GM18520 (cell line): ENCODE measurements around the gene FRMD6.
"Not testable (repeated sequence)": the region's sequence is repeated elsewhere in the genome, so short reads cannot be mapped to it uniquely, and the experiment has no call there.

ENCODE experiments used
- ATAC-seq: cut with Tn5 transposase; IDR thresholded peaks from one replicate; pipeline ENCODE4 v1.9.1; 2021; ENCODE audit not compliant: unreplicated experiment

Gene FRMD6

GRCh38 chr14:51628238-51628637 lies 23.5 kb upstream of the FRMD6 start:
- no peak for ATAC-seq

DNA sequence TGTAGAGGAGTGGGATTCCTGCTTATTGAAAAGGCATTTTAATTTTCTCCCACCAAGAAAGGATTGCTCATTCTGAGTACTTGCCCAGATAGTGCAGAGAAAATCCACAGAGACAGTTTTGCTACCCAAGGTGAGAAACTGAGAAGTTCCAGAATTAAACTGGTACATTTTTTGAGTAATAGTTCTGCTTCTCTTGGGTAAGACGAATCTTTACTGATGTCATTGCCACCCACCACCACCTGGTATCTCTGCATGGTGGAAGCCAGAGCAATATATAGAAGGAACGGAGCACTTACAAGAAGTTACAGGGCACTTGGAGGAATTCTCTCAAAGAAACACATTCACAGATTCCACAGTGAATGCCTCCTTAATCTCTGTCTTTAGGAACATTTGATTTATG lies 20.7 kb upstream of the FRMD6 start:
- no peak for ATAC-seq

DNA sequence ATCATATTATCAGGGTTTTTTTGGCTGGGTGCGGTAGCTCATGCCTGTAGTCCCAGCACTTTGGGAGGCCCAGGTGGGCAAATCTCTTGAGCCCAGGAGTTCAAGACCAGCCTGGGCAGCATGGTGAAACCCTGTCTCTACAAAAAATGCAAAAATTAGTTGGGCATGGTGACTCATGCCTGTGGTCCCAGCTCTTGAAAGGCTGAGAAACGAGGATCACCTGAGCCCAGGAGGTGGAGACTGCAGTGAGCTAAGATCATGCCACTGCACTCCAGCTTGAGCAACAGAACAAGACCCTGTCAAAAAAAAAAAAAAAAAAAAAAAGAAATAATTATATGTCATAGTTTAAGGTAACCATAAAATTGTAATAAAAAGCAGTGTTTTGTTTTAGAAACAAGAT lies 18.4 kb upstream of the FRMD6 start:
- not testable (repeated sequence) for ATAC-seq

GRCh38 chr14:51636109-51636508 lies 15.6 kb upstream of the FRMD6 start:
- ATAC-seq = no peak

DNA sequence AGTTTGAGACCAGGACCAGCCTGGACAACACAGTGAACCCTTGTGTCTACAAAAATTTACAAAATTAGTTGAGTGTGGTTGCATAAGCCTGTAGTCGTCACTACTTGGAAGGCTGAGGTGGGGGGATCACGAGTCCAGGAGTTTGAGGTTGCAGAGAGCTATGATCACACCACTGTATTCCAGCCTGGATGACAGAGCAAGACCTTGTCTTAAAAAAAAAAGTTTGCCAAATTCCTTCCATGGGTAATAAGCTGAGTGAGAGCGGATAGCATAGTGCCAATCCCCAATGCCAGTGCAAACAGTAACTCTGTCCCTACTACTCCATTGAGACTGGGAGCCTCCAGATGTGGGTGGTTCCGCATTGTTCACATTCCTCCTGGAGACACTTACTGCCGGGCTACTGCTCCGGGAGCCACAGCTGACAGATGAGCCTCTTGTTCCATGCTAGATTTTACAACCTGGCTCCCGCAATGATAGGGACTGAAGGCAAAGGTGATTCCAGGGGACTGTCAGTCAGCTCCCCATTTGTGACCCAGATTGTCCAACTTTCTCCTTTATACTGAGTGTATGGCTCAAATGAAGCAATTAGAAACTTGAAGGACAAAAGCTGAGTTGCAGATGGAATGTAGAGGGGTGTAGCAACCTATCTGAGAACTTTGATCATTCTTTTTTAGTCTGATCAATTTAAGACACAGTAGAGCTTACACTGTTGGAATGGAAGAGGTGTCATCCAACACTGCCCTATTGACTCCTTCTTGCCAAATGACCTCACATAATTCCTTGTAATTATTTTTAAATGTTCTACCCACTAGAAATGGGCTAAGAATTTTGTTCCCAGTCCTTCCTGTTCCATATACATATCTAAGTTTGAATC lies 13.4 kb upstream of the FRMD6 start:
- ATAC-seq = no peak

GRCh38 chr14:51639668-51640316 lies 11.9 kb upstream of the FRMD6 start:
- no peak for ATAC-seq

DNA sequence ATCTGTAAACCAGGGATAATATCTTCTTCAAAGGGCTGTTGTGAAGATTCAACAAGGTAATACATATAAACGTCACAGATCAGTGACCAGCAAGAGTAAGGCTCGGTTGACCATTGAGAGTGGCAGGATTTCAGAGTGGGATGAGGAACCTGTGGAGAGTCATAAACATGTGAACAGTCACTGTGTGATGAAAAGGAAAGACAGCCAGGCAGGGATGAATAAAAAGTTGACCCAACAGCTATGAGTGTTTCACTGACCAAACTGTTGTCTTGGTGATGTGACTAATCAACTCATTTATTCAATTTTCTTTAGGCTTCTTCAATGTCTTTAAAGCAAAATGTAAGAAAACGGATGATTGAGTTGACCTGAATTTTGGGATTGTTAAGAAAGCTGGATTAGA lies 8.6 kb upstream of the FRMD6 start:
- ATAC-seq = no peak

DNA sequence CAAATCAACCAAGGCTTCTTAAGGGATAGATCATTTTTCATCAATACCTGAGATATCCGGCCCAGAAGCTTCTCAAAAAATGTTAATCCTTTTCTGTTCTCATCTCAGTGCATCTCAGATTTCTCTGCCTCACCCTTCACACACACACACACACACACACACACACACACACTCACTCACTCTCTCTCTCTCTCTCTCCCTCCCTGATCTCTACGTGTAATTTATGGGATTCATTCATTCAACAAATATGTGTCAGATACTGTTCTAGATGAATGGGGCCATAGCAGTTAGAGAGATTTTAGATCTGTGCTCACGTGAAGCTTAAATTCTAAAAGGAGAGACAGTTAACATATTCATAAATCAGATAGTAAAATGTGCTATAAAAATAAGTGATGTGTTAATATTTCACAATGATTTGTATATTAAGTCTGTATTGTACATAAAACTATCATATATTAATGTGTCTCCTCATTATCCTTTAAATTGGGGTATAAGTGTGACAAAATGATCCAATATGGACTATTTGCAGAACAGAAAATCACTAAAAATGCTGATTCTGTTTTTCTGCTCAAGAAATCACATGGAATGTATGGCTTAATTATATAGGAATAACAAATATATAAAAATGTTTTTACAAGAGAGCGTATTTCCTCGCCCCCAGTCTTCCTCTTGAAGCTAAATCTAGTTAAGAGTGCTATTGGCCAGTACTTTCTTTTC lies 7.3 kb upstream of the FRMD6 start:
- ATAC-seq = no peak

GRCh38 chr14:51648296-51648695 lies 3.4 kb upstream of the FRMD6 start:
- ATAC-seq = no peak

- ATAC-seq = no peak
Measured at GRCh38 chr14:51650716-51651387, 858 bp upstream of the FRMD6 start.

DNA sequence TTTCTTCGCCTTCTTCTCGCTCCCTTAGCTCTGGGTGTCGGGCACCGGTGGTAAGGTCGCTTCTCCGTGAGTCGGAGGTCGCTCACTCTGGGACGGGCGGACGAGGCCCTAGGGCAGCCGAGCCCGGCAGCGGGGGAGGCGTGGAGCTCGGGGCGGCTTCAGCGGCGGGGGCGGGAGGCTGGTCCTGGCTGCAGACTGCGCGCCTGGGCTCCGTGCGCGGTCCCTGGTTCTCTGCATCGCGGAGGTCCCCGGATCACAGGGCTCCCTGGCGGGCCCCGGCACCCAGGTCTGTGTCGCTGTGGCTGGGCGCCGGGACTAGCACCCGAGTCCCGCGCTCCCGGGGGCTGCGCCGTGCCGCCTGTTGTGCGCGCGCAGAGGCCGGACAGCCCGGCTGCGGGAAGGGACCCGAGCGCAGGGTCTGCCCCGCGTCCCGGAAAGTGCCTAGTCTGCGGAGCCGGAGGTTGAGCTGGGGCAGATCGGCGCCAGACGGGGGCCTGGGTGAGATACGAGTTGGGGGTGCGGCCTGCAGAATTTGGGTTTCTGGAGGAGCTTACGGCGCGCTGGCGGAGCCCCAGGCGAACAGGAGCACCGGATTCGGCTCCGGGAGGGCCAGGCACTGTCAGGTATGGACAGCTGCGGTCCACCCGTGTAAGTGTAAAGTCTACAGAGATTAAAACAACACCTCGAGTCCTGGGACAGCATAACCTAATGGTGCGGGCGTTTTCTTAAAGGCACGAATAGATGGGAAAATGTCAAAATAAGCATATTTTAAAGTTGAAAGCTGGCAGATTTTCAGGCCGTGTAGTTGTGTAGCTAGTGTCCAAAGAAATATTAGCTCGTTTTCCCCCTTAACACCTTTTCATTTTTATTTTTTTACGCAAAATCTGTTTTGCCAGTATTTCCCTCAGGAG lies 713 bp downstream of the FRMD6 start:
- peak; percentile 22 for ATAC-seq

- no peak for ATAC-seq
Measured at GRCh38 chr14:51653079-51653774, 1.5 kb downstream of the FRMD6 start.

DNA sequence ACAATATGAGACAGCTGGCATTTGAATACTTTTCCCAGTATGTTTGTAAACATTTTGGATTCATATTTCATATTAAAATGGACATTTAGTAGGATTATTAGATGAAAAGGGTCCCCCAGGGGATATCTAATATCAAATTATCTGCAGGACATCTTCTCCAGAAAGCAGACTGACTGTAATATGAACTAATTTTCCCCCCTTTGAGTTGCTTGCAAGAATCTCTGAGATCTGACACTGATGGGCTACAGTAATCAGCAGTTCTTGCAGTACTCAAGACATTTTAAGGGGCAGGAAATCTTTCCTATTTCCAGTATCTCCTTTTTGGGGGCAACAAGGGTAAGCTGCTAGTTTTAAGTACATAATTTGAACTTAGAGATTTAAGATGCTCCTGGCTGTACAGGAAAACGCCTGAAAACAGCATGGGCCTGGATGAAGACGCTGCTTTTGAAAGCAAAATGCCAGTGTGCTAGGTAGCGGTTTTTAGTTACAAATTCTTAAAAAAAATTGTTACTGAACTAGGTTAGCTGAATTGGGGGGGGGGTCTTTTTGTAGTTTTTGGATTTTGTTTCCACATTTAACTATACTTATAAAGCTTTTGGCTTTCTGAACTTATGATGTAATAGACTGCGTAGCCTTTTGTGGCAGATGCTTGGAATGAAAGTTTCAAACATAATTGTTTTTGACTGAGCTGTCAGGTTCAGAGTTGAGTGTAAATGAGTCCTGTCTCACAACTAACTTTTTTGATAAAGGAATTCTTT lies 2.2 kb downstream of the FRMD6 start:
- ATAC-seq = no peak

GRCh38 chr14:51654533-51654845 lies 2.8 kb downstream of the FRMD6 start:
- no peak for ATAC-seq

DNA sequence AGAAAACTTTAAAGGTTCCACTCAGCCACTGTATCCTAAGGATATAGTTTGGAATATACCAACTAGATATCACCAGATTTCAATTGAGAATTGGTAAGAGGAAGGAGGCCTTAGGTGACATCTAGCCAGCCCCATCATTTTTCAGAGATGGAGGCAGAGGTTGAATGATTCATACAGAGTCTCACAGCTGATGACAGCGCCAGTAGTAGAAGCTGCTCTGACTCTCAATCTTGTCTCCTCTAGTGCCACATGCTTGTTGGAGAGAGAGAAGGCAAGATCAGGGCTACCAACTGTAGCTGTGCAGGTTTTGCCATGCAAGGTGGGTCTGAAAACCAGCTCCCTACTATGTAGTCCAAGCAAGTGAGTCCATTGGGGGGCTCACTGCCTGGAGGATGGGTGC lies 6.1 kb downstream of the FRMD6 start:
- ATAC-seq = no peak

GRCh38 chr14:51658441-51659173 lies 6.9 kb downstream of the FRMD6 start:
- ATAC-seq = no peak

DNA sequence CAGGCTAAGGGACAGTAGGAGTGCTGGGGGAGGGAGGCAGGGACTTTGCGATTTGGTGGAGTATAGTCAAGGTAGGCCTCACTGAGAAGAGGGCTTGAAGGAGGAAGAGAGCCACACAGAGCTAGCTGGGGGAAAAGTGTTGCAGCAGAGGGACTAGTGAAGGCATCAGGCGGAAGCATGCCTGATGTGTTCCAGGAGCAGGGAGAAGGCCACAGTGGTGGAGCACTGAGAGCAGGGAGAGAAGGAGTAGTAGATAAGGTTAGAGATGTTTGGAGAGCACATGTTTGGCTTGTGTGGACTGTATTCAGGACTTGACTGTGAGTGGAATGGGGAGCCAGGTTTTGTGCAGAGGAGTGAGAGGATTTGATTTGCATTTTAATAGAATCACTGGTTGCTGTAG lies 9.0 kb downstream of the FRMD6 start:
- ATAC-seq = no peak

- no peak for ATAC-seq
Measured at GRCh38 chr14:51661504-51661903, 9.8 kb downstream of the FRMD6 start.
